Sigmoid colon (tissue), 4 donors: Measurements from ENCODE around the gene CREB3L4.

ENCODE experiments used
- CTCF ChIP-seq, 4 experiments: fragments of 450-650 bp in 3 of 4; fragments of 200-600 bp in 1 of 4; IDR thresholded peaks; one replicate each; pipeline ENCODE4 v1.5.1; 2016 to 2019; ENCODE audit warnings: antibody characterized with exemption in 4 of 4, mild to moderate bottlenecking in 3 of 4, moderate library complexity in 2 of 4
- EP300 ChIP-seq, 4 donors: sonication (generic); formaldehyde crosslinking; IDR thresholded peaks; one replicate each; pipeline ENCODE4 v1.6.1; 2017; ENCODE audit warnings: antibody characterized with exemption in 4 of 4
- POLR2A ChIP-seq, 2 donors: fragments of 450-650 bp; IDR thresholded peaks; one replicate each; pipeline ENCODE4 v1.6.1; 2016; ENCODE audit warnings: antibody characterized with exemption in 2 of 2, mild to moderate bottlenecking in 2 of 2, moderate library complexity in 2 of 2
- POLR2AphosphoS5 ChIP-seq, 4 donors: sonication (generic); formaldehyde crosslinking; IDR thresholded peaks; one replicate each; pipeline ENCODE4 v1.6.1; 2017; ENCODE audit warnings: antibody characterized with exemption in 4 of 4

GRCh38 chr1:153958961-153959260 is 8.8 kb upstream of the CREB3L4 start:
- TF ChIP-seq EP300 (IDR thresholded peaks at IDR 0.05) (no peak), CTCF (IDR thresholded peaks at IDR 0.05) (no peak), POLR2AphosphoS5 (IDR thresholded peaks at IDR 0.05) (no peak), POLR2A (IDR thresholded peaks at IDR 0.05) (no peak)
